ENCODE measurements around the gene DPH6. TPM values are rescaled to one million over a fixed set of nuclear protein-coding genes. Genes with fewer than 3 reads are reported as not detected.

DPH6 gene
- total RNA-seq, 2 donors from 2014 or later = 8.9 to 17.6 TPM

GRCh38 chr15:35535365-35535916, 10.5 kb downstream of the DPH6 start:
- Histone ChIP-seq H3K36me3 (no peaks in the 10 kb centered on the region), H3K4me3 (no peak overlapping the region), H3K27ac (no peak overlapping the region), H3K27me3 (replicated peaks; ENCODE audit: insufficient read depth) (no peaks in the 10 kb centered on the region), H3K4me1 (replicated peaks) (no peaks in the 10 kb centered on the region), H3K9me3 (no peaks in the 10 kb centered on the region)
- intact Hi-C loops (cut with DNase I) = no loop called here
- TF ChIP-seq CTCF (IDR thresholded peaks at IDR 0.05) (no peak), POLR2AphosphoS5 (IDR thresholded peaks at IDR 0.05) (no peak), POLR2A (IDR thresholded peaks at IDR 0.05) (no peak)
- 49% methylated on average over 2 of the region's 2 CpGs for WGBS
- DNase-seq (ENCODE audit: low spot score) = no peak

- Histone ChIP-seq H3K27me3 (replicated peaks; ENCODE audit: insufficient read depth) (no peaks in the 10 kb centered on the region), H3K36me3 (no peaks in the 10 kb centered on the region), H3K9me3 (no peaks in the 10 kb centered on the region), H3K27ac (no peak overlapping the region), H3K4me3 (no peak overlapping the region), H3K4me1 (replicated peaks) (no peaks in the 10 kb centered on the region)
- intact Hi-C loops (cut with DNase I) = no loop called here
- no peak for DNase-seq (ENCODE audit: low spot score)
- 97% methylated on average over 2 of the region's 2 CpGs for WGBS
- TF ChIP-seq POLR2AphosphoS5 (IDR thresholded peaks at IDR 0.05) (no peak), POLR2A (IDR thresholded peaks at IDR 0.05) (no peak), CTCF (IDR thresholded peaks at IDR 0.05) (no peak)
Measured at GRCh38 chr15:35533130-35534110, 12.5 kb downstream of the DPH6 start.

DNA sequence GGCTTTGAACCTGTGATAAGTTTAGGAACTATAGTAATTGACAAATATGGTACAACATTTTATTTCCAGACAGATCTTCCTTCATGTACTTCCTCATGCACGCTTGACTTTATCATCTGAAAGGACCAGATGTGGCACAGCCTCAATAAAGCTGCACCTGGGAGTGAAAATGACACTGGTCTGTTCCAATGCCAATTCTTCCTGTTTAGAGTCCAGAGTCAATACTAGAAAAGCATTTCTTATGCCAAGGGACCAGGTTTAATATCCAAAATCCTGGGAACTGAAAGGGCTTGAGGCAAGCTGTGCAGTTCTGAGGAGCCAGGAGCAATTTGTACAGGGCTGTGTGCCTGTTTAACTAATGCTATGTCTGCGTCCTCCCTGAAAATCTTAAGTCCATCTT, 15.3 kb downstream of the DPH6 start:
- TF ChIP-seq POLR2AphosphoS5 (IDR thresholded peaks at IDR 0.05) (no peak), POLR2A (IDR thresholded peaks at IDR 0.05) (no peak), CTCF (IDR thresholded peaks at IDR 0.05) (no peak)
- H3K9me3 ChIP-seq = no peaks in the 10 kb centered on the region
- 52% methylated on average over 2 of the region's 2 CpGs for WGBS
- intact Hi-C loops (cut with DNase I) = no loop called here
- no peaks in the 10 kb centered on the region for H3K27me3 ChIP-seq (replicated peaks; ENCODE audit: insufficient read depth)
- H3K4me1 ChIP-seq (replicated peaks) = no peaks in the 10 kb centered on the region
- no peak for DNase-seq (ENCODE audit: low spot score)
- H3K27ac ChIP-seq = no peak overlapping the region
- H3K4me3 ChIP-seq = no peak overlapping the region
- H3K36me3 ChIP-seq = no peaks in the 10 kb centered on the region

DNA sequence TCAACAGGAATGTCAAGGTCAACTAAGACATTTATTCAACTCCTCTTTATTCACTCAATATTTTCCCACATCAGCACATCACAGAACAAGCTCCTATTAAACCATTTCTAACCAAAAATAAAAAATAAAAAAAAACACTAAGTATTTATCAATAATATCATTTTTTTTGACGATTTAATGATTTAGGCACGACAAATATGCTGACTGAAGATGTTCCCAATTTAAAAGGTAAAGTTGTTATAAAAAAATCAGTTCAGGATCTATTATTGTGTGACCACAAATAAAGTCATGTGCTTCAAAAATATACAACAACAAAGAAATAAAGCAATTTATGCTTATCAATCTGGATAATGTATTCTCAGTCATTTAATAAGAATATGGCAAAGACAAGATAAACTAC, 16.2 kb downstream of the DPH6 start:
- Histone ChIP-seq H3K4me3 (no peak overlapping the region), H3K4me1 (replicated peaks) (no peaks in the 10 kb centered on the region), H3K9me3 (no peaks in the 10 kb centered on the region), H3K27ac (no peak overlapping the region), H3K36me3 (no peaks in the 10 kb centered on the region), H3K27me3 (replicated peaks; ENCODE audit: insufficient read depth) (no peaks in the 10 kb centered on the region)
- no peak for DNase-seq (ENCODE audit: low spot score)
- 99% methylated on average over 2 of the region's 2 CpGs for WGBS
- no peak for TF ChIP-seq CTCF (IDR thresholded peaks at IDR 0.05)
- no peak for TF ChIP-seq POLR2A (IDR thresholded peaks at IDR 0.05)
- no peak for TF ChIP-seq POLR2AphosphoS5 (IDR thresholded peaks at IDR 0.05)
- intact Hi-C loops (cut with DNase I) = no loop called here
